ENCODE measurements around the gene ANKRD22.
"Not testable (repeated sequence)": the region's sequence is repeated elsewhere in the genome, so short reads cannot be mapped to it uniquely, and the experiment has no call there.

The ANKRD22 gene

GRCh38 chr10:88840881-88841280 is 10.8 kb downstream of the ANKRD22 start:
- no peak for TF ChIP-seq JUND (IDR thresholded peaks at IDR 0.05; ENCODE audit: low read depth)
- in situ Hi-C loops (cut with HindIII; ENCODE audit: low pct_unique_long_range_greater_than_20kb, low sequenced_read_pairs) = no loop called here
- no peak for DNase-seq (ENCODE audit: low read depth in 1 of 2, low spot score in 1 of 2)

- no peak for TF ChIP-seq JUND (IDR thresholded peaks at IDR 0.05; ENCODE audit: low read depth)
- no peak for DNase-seq (ENCODE audit: low read depth in 1 of 2, low spot score in 1 of 2)
- in situ Hi-C loops (cut with HindIII; ENCODE audit: low pct_unique_long_range_greater_than_20kb, low sequenced_read_pairs) = no loop called here
These were observed 11.5 kb downstream of the ANKRD22 start for GRCh38 chr10:88840104-88840503.

- DNase-seq (ENCODE audit: low read depth in 1 of 2, low spot score in 1 of 2) = no peak
- in situ Hi-C loops (cut with HindIII; ENCODE audit: low pct_unique_long_range_greater_than_20kb, low sequenced_read_pairs) = no loop called here
- no peak for TF ChIP-seq JUND (IDR thresholded peaks at IDR 0.05; ENCODE audit: low read depth)
These were observed 12.8 kb downstream of the ANKRD22 start for GRCh38 chr10:88838766-88839350.

GRCh38 chr10:88837632-88838031 is 14.0 kb downstream of the ANKRD22 start:
- in situ Hi-C loops (cut with HindIII; ENCODE audit: low pct_unique_long_range_greater_than_20kb, low sequenced_read_pairs); DNase-seq (ENCODE audit: low read depth in 1 of 2, low spot score in 1 of 2): not testable (repeated sequence)

DNA sequence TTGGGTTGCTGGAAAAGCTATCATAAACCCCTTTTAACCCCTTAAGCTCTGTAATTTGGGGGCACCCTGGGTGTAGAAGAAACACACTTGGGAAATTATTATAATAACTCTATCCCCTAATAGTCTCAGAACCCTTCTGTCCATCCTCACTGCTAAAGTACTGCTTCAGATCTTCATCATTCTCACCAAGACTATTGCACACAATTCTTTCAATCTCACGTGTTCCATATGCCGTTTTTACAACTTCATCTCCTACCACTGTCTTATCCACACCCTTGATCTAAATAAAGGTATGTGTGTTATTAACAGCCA is 15.8 kb downstream of the ANKRD22 start:
- in situ Hi-C loops (cut with HindIII; ENCODE audit: low pct_unique_long_range_greater_than_20kb, low sequenced_read_pairs) = no loop called here
- TF ChIP-seq JUND (IDR thresholded peaks at IDR 0.05; ENCODE audit: low read depth) = no peak
- DNase-seq (ENCODE audit: low read depth in 1 of 2, low spot score in 1 of 2) = no peak

- in situ Hi-C loops (cut with HindIII; ENCODE audit: low pct_unique_long_range_greater_than_20kb, low sequenced_read_pairs) = no loop called here
- DNase-seq (ENCODE audit: low read depth in 1 of 2, low spot score in 1 of 2) = peak; percentile 62 to 94
- no peak for TF ChIP-seq JUND (IDR thresholded peaks at IDR 0.05; ENCODE audit: low read depth)
These were observed 16.3 kb downstream of the ANKRD22 start for GRCh38 chr10:88835096-88835909.

GRCh38 chr10:88833723-88834122 is 17.9 kb downstream of the ANKRD22 start:
- no peak for TF ChIP-seq JUND (IDR thresholded peaks at IDR 0.05; ENCODE audit: low read depth)
- in situ Hi-C loops (cut with HindIII; ENCODE audit: low pct_unique_long_range_greater_than_20kb, low sequenced_read_pairs) = no loop called here
- no peak for DNase-seq (ENCODE audit: low read depth in 1 of 2, low spot score in 1 of 2)

- in situ Hi-C loops (cut with HindIII; ENCODE audit: low pct_unique_long_range_greater_than_20kb, low sequenced_read_pairs) = no loop called here
- no peak for TF ChIP-seq JUND (IDR thresholded peaks at IDR 0.05; ENCODE audit: low read depth)
- DNase-seq (ENCODE audit: low read depth in 1 of 2, low spot score in 1 of 2) = no peak
These were observed 18.5 kb downstream of the ANKRD22 start for GRCh38 chr10:88833156-88833555.

DNA sequence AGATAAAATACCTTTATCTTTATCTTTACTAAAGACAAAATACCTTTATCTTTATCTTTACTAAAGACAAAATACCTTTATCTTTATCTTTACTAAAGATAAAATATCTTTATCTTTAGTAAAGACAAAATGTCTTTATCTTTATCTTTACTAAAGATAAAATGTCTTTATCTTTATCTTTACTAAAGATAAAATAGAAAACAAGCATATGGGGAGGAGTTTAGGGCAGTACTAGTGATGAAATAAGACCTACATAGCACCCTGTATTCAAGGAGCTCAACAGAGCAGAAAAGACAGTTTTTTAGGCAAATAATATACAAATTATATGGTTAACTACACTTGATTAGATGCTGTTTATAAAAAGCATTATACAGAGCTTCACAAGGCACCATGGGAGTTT is 19.3 kb downstream of the ANKRD22 start:
- in situ Hi-C loops (cut with HindIII; ENCODE audit: low pct_unique_long_range_greater_than_20kb, low sequenced_read_pairs) = no loop called here
- DNase-seq (ENCODE audit: low read depth in 1 of 2, low spot score in 1 of 2) = no peak
- TF ChIP-seq JUND (IDR thresholded peaks at IDR 0.05; ENCODE audit: low read depth) = no peak

GRCh38 chr10:88831709-88832108 is 19.9 kb downstream of the ANKRD22 start:
- in situ Hi-C loops (cut with HindIII; ENCODE audit: low pct_unique_long_range_greater_than_20kb, low sequenced_read_pairs) = no loop called here
- no peak for TF ChIP-seq JUND (IDR thresholded peaks at IDR 0.05; ENCODE audit: low read depth)
- DNase-seq (ENCODE audit: low read depth in 1 of 2, low spot score in 1 of 2) = no peak

GRCh38 chr10:88830643-88831268 is 20.9 kb downstream of the ANKRD22 start:
- in situ Hi-C loops (cut with HindIII; ENCODE audit: low pct_unique_long_range_greater_than_20kb, low sequenced_read_pairs) = no loop called here
- TF ChIP-seq JUND (IDR thresholded peaks at IDR 0.05; ENCODE audit: low read depth) = no peak
- no peak for DNase-seq (ENCODE audit: low read depth in 1 of 2, low spot score in 1 of 2)

DNA sequence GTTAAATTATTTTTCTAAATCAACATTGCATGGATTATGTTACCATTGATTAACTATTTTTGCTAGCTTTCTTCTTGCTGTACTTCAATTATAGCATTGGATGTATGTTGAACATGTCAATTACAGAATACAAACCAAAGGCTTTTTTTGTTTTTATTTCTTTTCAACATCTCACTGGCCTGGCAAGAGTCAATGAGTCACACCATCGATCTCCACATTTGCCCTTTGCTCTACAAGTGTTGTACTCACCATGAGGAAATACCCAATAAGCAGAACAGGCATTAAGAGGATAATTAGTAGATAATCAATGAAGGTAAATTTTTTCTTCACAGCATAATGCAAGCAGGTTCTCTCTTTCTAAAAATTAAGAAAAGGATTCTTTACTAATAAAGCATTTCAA is 23.3 kb downstream of the ANKRD22 start:
- TF ChIP-seq JUND (IDR thresholded peaks at IDR 0.05; ENCODE audit: low read depth) = no peak

GRCh38 chr10:88827671-88828070 is 24.0 kb downstream of the ANKRD22 start:
- no peak for DNase-seq (ENCODE audit: low read depth in 1 of 2, low spot score in 1 of 2)
- in situ Hi-C loops (cut with HindIII; ENCODE audit: low pct_unique_long_range_greater_than_20kb, low sequenced_read_pairs) = no loop called here

More for the DNA sequence above, 23.3 kb downstream of the ANKRD22 start:
- in situ Hi-C loops (cut with HindIII; ENCODE audit: low pct_unique_long_range_greater_than_20kb, low sequenced_read_pairs) = no loop called here
- no peak for DNase-seq (ENCODE audit: low read depth in 1 of 2, low spot score in 1 of 2)

More at GRCh38 chr10:88827671-88828070, 24.0 kb downstream of the ANKRD22 start:
- TF ChIP-seq JUND (IDR thresholded peaks at IDR 0.05; ENCODE audit: low read depth) = no peak
